Caco-2 (cell line): ENCODE data around the gene PYGO2. TPM values are rescaled to one million over a fixed set of nuclear protein-coding genes. Genes with fewer than 3 reads are reported as not detected.
A peak's percentile ranks its signal among the peaks of the same experiment; 100 is the strongest.

Source experiments
- BruUV-seq: library from RNA; stranded (reverse); fragments of 400-500 nt; replicated peaks from 2 replicates; lab custom pipeline; 2021; lab: Mats Ljungman, UMichigan
- CTCF ChIA-PET: fragments of 300-600 bp; sonication (Branson Sonifier 250); formaldehyde crosslinking; loops from one replicate; lab custom pipeline; 2022; ENCODE audit warnings: antibody characterized with exemption; lab: Charles Lee
- POLR2A ChIA-PET: fragments of 300-600 bp; sonication (Branson Sonifier 250); formaldehyde crosslinking; loops from one replicate; lab custom pipeline; 2022; ENCODE audit warnings: antibody characterized with exemption; lab: Charles Lee
- DNase-seq, 2 experiments: peaks; one replicate each; pipeline versions ENCODE4 v3.0.0 to v3.0.0-alpha.2; 2020 to 2022
- H3K27me3 ChIP-seq: replicated peaks from 2 replicates; pipeline ENCODE4 v1.6.0; 2011; ENCODE audit warnings: low read length; ENCODE audit not compliant: control insufficient read depth, insufficient read depth
- H3K36me3 ChIP-seq: 2 replicates; pipeline ENCODE4 v1.5.1; 2011; ENCODE audit warnings: low read length; ENCODE audit not compliant: control insufficient read depth, insufficient read depth
- H3K4me1 ChIP-seq: fragments of 250-450 bp; sonication (Bioruptor Pico); 2 replicates; pipeline ENCODE4 v1.5.1; 2020; ENCODE audit warnings: mild to moderate bottlenecking
- H3K4me3 ChIP-seq: 2 replicates; pipeline ENCODE4 v1.5.1; 2011; ENCODE audit warnings: low read depth, mild to moderate bottlenecking, control low read depth, low read length
- H3K9me3 ChIP-seq: fragments of 250-450 bp; sonication (Bioruptor Pico); 2 replicates; pipeline ENCODE4 v1.5.1; 2020; ENCODE audit warnings: mild to moderate bottlenecking, moderate library complexity
- H3K27ac Mint-ChIP-seq: one replicate; pipeline ENCODE4 v1.8.0; 2022; ENCODE audit warnings: mixed read lengths; ENCODE audit not compliant: unreplicated experiment
- H3K27me3 Mint-ChIP-seq: one replicate; pipeline ENCODE4 v1.8.0; 2022; ENCODE audit warnings: mixed read lengths; ENCODE audit not compliant: insufficient read depth, unreplicated experiment
- H3K36me3 Mint-ChIP-seq: one replicate; pipeline ENCODE4 v1.8.0; 2022; ENCODE audit warnings: mild to moderate bottlenecking, mixed read lengths; ENCODE audit not compliant: insufficient read depth, unreplicated experiment
- H3K4me1 Mint-ChIP-seq: one replicate; pipeline ENCODE4 v1.8.0; 2022; ENCODE audit warnings: low read depth, mixed read lengths; ENCODE audit not compliant: unreplicated experiment
- H3K4me3 Mint-ChIP-seq: one replicate; pipeline ENCODE4 v1.8.0; 2022; ENCODE audit warnings: mild to moderate bottlenecking, moderate library complexity, mixed read lengths; ENCODE audit not compliant: unreplicated experiment
- H3K9me3 Mint-ChIP-seq: one replicate; pipeline ENCODE4 v1.8.0; 2022; ENCODE audit warnings: mixed read lengths; ENCODE audit not compliant: unreplicated experiment
- CTCF ChIP-seq, 2 experiments: fragments of 200-600 bp in 1 of 2; IDR thresholded peaks; 1 replicate in 1 of 2; 2 replicates in 1 of 2; pipeline versions ENCODE4 v1.5.1 to v1.8.0; 2011 to 2022; ENCODE audit warnings: antibody characterized with exemption in 1 of 2, control low read depth in 1 of 2, inconsistent platforms in 1 of 2, low read depth in 1 of 2, low read length in 1 of 2, mild to moderate bottlenecking in 1 of 2, moderate library complexity in 1 of 2; ENCODE audit not compliant: insufficient read depth in 1 of 2, severe bottlenecking in 1 of 2, unreplicated experiment in 1 of 2
- intact Hi-C: fragments of 100-400 bp; cut with micrococcal nuclease; formaldehyde crosslinking; loops from one replicate; pipeline ENCODE4 v1.10.0; 2022; ENCODE audit not compliant: unreplicated experiment
- total RNA-seq: library from RNA; stranded (reverse); gene quantifications from 2 replicates; pipeline ENCODE4 v1.2.3, GENCODE V29; 2022

PYGO2 gene
- total RNA-seq, 1 experiment from 2014 or later, result 34.9 TPM

GRCh38 chr1:154960446-154961136 is 991 bp downstream of the PYGO2 start:
- Mint-ChIP-seq H3K4me1 (peaks cover 22% of the 10 kb centered on the region), H3K27me3 (no peaks in the 10 kb centered on the region), H3K4me3 (peak overlapping the region; percentile 88), H3K9me3 (no peaks in the 10 kb centered on the region), H3K36me3 (peaks cover 63% of the 10 kb centered on the region), H3K27ac (peak overlapping the region; percentile 81)
- DNase-seq, result no peak
- TSS peak; percentile 47 for BruUV-seq
- intact Hi-C loops, result loop anchor here (1.0 kb wide), 3 partner anchors 12 to 40 kb away; no protein-coding TSS in a partner anchor
- no peak for TF ChIP-seq CTCF (IDR thresholded peaks at IDR 0.05; ENCODE audit: insufficient read depth in 1 of 2, low read depth in 1 of 2, low read length in 1 of 2, severe bottlenecking in 1 of 2, unreplicated experiment in 1 of 2)
- peak overlapping the region; percentile 95 for H3K4me3 ChIP-seq
- peaks cover 15% of the 10 kb centered on the region for H3K4me1 ChIP-seq
- H3K27me3 ChIP-seq, result no peaks in the 10 kb centered on the region
- ChIA-PET CTCF (interaction anchor here (0.9 to 1.6 kb wide), 9 partner anchors 8 to 124 kb away, joined by 3 to 17 read pairs (median 7); partner anchors contain the start of genes CKS1B and FLAD1), POLR2A (interaction anchor here (0.5 to 2.1 kb wide), 12 partner anchors 10 to 740 kb away, joined by 3 to 20 read pairs (median 6); partner anchors contain the start of genes CKS1B, FLAD1, LENEP and SHC1)
- no peaks in the 10 kb centered on the region for H3K9me3 ChIP-seq
- H3K36me3 ChIP-seq, result peaks cover 4% of the 10 kb centered on the region

- intact Hi-C loops, result loop anchor here (5.0 kb wide), 1 partner anchor 103 kb away; the partner anchor contains the start of gene EFNA4
- Histone ChIP-seq H3K36me3 (peaks cover 3% of the 10 kb centered on the region), H3K4me1 (peaks cover 15% of the 10 kb centered on the region), H3K27me3 (no peaks in the 10 kb centered on the region), H3K9me3 (no peaks in the 10 kb centered on the region), H3K4me3 (no peak overlapping the region)
- no TSS peak for BruUV-seq
- ChIA-PET POLR2A (no interaction called here), CTCF (interaction anchor here (0.7 kb wide), 1 partner anchor 102 kb away, joined by 9 read pairs; no protein-coding TSS in a partner anchor)
- H3K4me3 Mint-ChIP-seq, result peak overlapping the region; percentile 15
- no peak overlapping the region for H3K27ac Mint-ChIP-seq
- peaks cover 55% of the 10 kb centered on the region for H3K36me3 Mint-ChIP-seq
- no peak for DNase-seq
- no peak for TF ChIP-seq CTCF (IDR thresholded peaks at IDR 0.05; ENCODE audit: insufficient read depth in 1 of 2, low read depth in 1 of 2, low read length in 1 of 2, severe bottlenecking in 1 of 2, unreplicated experiment in 1 of 2)
- H3K27me3 Mint-ChIP-seq, result no peaks in the 10 kb centered on the region
- H3K9me3 Mint-ChIP-seq, result no peaks in the 10 kb centered on the region
- peaks cover 22% of the 10 kb centered on the region for H3K4me1 Mint-ChIP-seq
Observed at GRCh38 chr1:154959426-154959780, 2.2 kb downstream of the PYGO2 start.

- Mint-ChIP-seq H3K4me3 (no peak overlapping the region), H3K9me3 (no peaks in the 10 kb centered on the region), H3K27me3 (no peaks in the 10 kb centered on the region), H3K27ac (no peak overlapping the region), H3K4me1 (peaks cover 20% of the 10 kb centered on the region), H3K36me3 (peaks cover 53% of the 10 kb centered on the region)
- H3K27me3 ChIP-seq, result no peaks in the 10 kb centered on the region
- POLR2A ChIA-PET, result no interaction called here
- intact Hi-C loops, result loop anchor here (5.0 kb wide), 1 partner anchor 103 kb away; the partner anchor contains the start of gene EFNA4
- peaks cover 3% of the 10 kb centered on the region for H3K36me3 ChIP-seq
- CTCF ChIA-PET, result no interaction called here
- TF ChIP-seq CTCF (IDR thresholded peaks at IDR 0.05; ENCODE audit: insufficient read depth in 1 of 2, low read depth in 1 of 2, low read length in 1 of 2, severe bottlenecking in 1 of 2, unreplicated experiment in 1 of 2), result no peak
- H3K4me1 ChIP-seq, result peaks cover 15% of the 10 kb centered on the region
- no peaks in the 10 kb centered on the region for H3K9me3 ChIP-seq
- H3K4me3 ChIP-seq, result no peak overlapping the region
- DNase-seq, result no peak
- BruUV-seq, result no TSS peak
Observed at GRCh38 chr1:154958681-154959425, 2.7 kb downstream of the PYGO2 start.
